ENCODE measurements around the gene CNIH4.
"Not testable (repeated sequence)": the region's sequence is repeated elsewhere in the genome, so short reads cannot be mapped to it uniquely, and the experiment has no call there.

Gene CNIH4

DNA sequence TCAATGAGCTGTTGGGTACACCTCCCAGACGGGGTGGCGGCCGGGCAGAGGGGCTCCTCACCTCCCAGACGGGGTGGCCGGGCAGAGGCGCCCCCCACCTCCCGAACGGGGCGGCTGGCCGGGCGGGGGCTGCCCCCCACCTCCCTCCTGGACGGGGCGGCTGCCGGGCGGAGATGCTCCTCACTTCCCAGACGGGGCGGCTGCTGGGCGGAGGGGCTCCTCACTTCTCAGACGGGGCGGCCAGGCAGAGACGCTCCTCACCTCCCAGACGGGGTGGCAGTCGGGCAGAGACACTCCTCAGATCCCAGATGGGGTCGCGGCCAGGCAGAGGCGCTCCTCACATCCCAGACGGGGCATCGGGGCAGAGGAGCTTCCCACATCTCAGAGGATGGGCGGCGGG is 7.0 kb upstream of the CNIH4 start:
- DNase-seq, result not testable (repeated sequence)

- not testable (repeated sequence) for DNase-seq
Measured at GRCh38 chr1:224352436-224353085, 4.1 kb upstream of the CNIH4 start.

- DNase-seq, result no peak
Measured at GRCh38 chr1:224353975-224354925, 2.4 kb upstream of the CNIH4 start.

- peak; percentile 90 for DNase-seq
Measured at GRCh38 chr1:224357626-224358124, 996 bp downstream of the CNIH4 start.

- no peak for DNase-seq
Measured at GRCh38 chr1:224358237-224358636, 1.6 kb downstream of the CNIH4 start.

GRCh38 chr1:224359207-224359606 is 2.5 kb downstream of the CNIH4 start:
- no peak for DNase-seq

DNA sequence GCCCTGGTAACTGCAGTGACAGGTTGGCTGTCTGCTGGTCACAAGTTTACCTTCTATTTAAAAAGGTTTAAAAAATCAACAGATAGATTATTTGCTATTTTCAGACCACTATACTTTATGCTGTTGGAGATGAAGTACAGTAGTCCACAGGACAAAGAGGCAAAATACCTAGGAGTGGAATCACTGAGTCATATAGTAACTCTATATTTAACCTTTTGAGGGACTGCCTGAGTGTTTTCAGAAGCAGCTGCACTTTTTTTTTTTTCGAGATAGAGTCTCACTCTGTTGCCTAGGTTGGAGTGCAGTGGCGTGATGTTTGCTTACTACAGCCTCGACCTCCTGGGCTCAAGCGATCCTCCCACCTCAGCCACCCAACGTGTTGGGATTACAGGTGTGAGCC is 11.7 kb downstream of the CNIH4 start:
- DNase-seq, result no peak

DNA sequence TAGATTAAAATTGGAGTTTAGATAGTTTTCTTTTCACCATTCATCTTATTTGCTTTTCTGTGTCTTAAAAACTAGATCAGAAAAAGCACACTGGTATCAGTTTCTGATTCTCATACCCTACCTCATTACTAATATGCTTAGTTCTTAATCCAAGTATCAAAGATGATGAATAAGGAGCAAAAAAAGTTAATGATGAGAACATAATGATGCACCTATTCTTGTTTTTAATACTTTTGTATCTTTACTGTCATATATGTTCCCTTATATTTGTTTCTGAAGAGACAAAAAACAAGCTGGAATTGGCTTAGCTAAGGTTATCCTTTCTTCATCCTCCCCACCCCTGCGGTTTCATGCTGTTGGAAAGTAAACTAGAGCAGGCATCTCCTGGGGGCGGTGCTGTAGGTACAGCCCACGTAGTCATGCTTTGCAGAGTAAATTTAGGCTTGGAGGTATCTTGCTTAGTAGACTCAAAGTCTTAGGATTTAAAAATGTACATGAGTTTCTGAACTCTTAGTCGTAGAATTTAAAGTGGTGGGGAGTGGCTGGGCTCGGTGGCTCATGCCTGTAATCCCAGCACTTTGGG is 16.4 kb downstream of the CNIH4 start:
- no peak for DNase-seq

DNA sequence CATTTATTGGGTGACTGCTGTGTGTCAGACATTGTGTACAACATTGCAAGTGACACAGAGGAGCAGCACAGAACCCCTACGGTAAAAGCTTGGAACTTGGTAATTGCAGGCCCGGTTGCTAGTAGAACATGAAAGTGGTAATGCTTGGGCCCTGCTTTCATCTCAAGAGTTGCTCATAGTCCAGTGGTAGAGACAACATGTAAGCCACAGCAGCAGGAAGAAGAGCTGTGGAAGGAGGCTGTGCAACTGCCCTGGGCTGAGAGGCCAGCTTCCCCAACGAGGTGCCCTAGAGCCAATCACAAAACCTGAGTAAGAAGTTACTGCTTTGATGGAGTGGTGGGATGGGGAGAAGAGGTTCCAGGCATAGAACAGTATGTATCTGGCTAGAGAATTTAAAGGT is 18.4 kb downstream of the CNIH4 start:
- no peak for DNase-seq

GRCh38 chr1:224377676-224378006 is 21.0 kb downstream of the CNIH4 start:
- no peak for DNase-seq

GRCh38 chr1:224378855-224379631 is 22.4 kb downstream of the CNIH4 start:
- peak; percentile 45 for DNase-seq

GRCh38 chr1:224380003-224380402 is 23.3 kb downstream of the CNIH4 start:
- DNase-seq, result peak; percentile 94

GRCh38 chr1:224381880-224382548 is 25.3 kb downstream of the CNIH4 start:
- DNase-seq, result no peak

GRCh38 chr1:224383218-224383617 is 26.5 kb downstream of the CNIH4 start:
- no peak for DNase-seq

DNA sequence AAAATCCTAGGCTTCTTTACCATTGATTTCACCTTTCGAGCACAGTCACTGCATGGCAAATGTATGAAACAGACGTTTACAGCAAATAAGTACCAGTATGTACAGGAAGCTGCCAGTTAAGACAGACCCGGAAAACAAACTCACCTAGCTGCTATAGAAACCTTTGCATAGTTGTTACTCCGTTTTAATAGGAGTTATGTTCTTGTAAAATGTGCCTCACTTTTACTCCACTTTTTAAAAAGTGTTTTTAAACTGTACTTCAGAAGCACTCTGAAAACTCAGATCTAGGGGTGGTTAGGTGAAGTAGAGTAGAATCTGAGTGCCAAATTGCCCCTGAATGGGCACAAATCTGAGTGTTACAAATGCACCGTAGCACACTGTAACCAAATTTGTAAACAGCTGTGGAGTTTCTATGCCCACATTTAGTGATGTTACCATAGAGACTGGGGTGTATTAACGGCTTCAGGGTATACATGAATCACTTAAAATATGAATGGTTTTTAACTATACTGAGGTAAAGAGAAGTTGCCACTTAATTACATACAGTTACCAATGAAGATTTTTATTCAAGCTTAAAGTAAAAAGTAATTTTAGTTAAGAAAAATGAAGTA is 30.7 kb downstream of the CNIH4 start:
- DNase-seq, result no peak

DNA sequence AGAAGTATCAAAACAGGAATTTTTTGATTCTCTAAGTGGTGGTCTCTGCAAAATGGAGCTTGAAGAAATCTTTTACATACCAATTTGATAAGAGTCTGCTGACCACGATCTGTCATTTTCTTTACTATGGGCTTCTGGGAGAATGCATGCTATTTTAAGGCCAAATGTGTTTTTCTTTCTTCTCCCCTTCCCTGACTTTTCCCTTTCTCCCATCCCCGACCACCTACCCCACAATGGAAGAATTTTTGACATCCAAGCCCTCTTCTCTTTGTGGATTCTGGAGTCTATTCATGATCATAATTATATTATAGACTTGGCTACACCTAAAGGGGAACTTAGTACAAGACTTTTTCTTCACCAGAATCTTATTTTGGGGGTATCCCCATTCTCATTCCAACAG is 31.3 kb downstream of the CNIH4 start:
- DNase-seq, result no peak

- DNase-seq, result no peak
Measured at GRCh38 chr1:224390517-224390916, 33.8 kb downstream of the CNIH4 start.

GRCh38 chr1:224392411-224393249 is 36.0 kb downstream of the CNIH4 start:
- no peak for DNase-seq

- no peak for DNase-seq
Measured at GRCh38 chr1:224393294-224393693, 36.6 kb downstream of the CNIH4 start.

- no peak for DNase-seq
Measured at GRCh38 chr1:224399887-224400286, 43.2 kb downstream of the CNIH4 start.

GRCh38 chr1:224402472-224403036 is 45.9 kb downstream of the CNIH4 start:
- DNase-seq, result no peak

All from GF-D8 (cell line).